Activated T-cell treated with anti-CD3 and anti-CD28 coated beads, Interleukin-2, amount 50 U/mL, for 4 hours (primary cell): ENCODE measurements around the gene PDE4D. TPM values are rescaled to one million over a fixed set of nuclear protein-coding genes. Genes with fewer than 3 reads are reported as not detected.

Experiments
- ATAC-seq, 2 donors: fragments of 200-7000 bp; cut with Tn5 transposase; one replicate each; pipeline ENCODE4 v1.10.0; 2021
- DNase-seq: peaks from one replicate; pipeline ENCODE4 v3.0.0-alpha.2; 2020
- H3K27me3 Mint-ChIP-seq: one replicate; pipeline ENCODE4 v1.8.0; 2021; ENCODE audit warnings: low read depth, mixed read lengths
- H3K36me3 Mint-ChIP-seq: one replicate; pipeline ENCODE4 v1.8.0; 2022; ENCODE audit warnings: mixed read lengths; ENCODE audit not compliant: insufficient read depth
- H3K4me1 Mint-ChIP-seq: one replicate; pipeline ENCODE4 v1.8.0; 2021; ENCODE audit warnings: low read depth, mixed read lengths
- H3K4me3 Mint-ChIP-seq: one replicate; pipeline ENCODE4 v1.8.0; 2021; ENCODE audit warnings: mild to moderate bottlenecking, moderate library complexity, mixed read lengths
- H3K9me3 Mint-ChIP-seq: one replicate; pipeline ENCODE4 v1.8.0; 2021; ENCODE audit warnings: mixed read lengths
- total RNA-seq, 3 donors: library from RNA; stranded (reverse); gene quantifications; one replicate each; pipeline ENCODE4 v1.2.1, GENCODE V29; 2021

The PDE4D gene
- total RNA-seq, 3 donors from 2014 or later: 13.9 to 17.1 (median 16.7) TPM

GRCh38 chr5:59655693-59656309 lies 237.7 kb downstream of the PDE4D start:
- no peak for DNase-seq
- Mint-ChIP-seq H3K9me3 (no peaks in the 10 kb centered on the region), H3K36me3 (no peaks in the 10 kb centered on the region), H3K4me3 (no peak overlapping the region), H3K4me1 (no peaks in the 10 kb centered on the region), H3K27me3 (no peaks in the 10 kb centered on the region)
- no peak for ATAC-seq

GRCh38 chr5:59654691-59655090 lies 238.8 kb downstream of the PDE4D start:
- no peaks in the 10 kb centered on the region for H3K27me3 Mint-ChIP-seq
- H3K4me1 Mint-ChIP-seq: no peaks in the 10 kb centered on the region
- H3K9me3 Mint-ChIP-seq: no peaks in the 10 kb centered on the region
- no peak overlapping the region for H3K4me3 Mint-ChIP-seq
- no peak for DNase-seq
- H3K36me3 Mint-ChIP-seq: no peaks in the 10 kb centered on the region
- no peak for ATAC-seq

- Mint-ChIP-seq H3K27me3 (no peaks in the 10 kb centered on the region), H3K36me3 (no peaks in the 10 kb centered on the region)
- ATAC-seq: no peak
Observed at GRCh38 chr5:59652449-59652848, 241.1 kb downstream of the PDE4D start.

DNA sequence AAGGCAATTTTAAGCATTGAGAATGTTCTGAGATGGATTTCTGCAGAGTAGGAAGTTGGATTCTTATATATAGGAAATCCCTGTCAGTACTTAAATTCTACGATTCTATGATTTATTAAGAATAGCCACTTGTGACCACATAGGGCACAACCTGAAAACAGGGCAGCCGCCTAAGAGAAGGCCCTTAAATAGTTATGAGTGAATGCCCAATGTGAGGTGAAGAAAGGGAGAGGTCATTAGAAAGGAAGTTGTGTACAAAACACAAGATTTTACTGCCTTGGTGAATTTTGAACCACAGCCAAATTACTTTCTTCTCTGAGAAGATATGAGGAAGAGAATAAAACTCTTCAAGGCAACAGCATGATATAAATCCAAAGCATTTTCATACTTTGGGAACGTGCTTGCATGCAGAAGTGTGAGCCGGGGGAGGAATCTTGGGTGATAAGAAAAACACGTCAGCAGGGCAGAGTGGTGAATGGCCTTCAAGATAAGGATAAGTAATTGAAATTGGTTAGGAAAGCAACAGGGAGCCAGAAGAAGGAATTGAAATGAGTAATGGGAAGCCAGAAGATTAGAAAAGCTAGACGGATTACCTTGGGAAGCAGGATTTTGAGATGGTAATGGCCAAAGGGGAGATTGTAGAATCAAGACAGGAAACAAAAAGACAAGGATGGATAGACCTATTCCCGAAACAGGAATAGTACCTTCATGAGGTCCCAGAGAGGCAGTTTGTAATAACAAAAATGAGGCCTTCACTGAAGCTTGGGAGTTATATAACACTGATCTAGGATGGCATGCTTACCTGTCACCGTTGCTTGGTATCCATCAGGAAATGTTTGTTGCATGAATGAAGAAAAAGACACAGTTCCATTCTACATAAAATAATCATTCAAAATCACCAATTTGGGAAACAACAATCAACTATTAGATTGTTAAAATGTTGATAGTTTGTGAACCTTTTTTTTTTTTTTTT lies 244.3 kb downstream of the PDE4D start:
- Mint-ChIP-seq H3K4me3 (no peak overlapping the region), H3K9me3 (peaks cover 5% of the 10 kb centered on the region)

More at GRCh38 chr5:59652449-59652848, 241.1 kb downstream of the PDE4D start:
- no peaks in the 10 kb centered on the region for H3K4me1 Mint-ChIP-seq
- H3K9me3 Mint-ChIP-seq: peaks cover 5% of the 10 kb centered on the region
- no peak for DNase-seq
- no peak overlapping the region for H3K4me3 Mint-ChIP-seq

DNA sequence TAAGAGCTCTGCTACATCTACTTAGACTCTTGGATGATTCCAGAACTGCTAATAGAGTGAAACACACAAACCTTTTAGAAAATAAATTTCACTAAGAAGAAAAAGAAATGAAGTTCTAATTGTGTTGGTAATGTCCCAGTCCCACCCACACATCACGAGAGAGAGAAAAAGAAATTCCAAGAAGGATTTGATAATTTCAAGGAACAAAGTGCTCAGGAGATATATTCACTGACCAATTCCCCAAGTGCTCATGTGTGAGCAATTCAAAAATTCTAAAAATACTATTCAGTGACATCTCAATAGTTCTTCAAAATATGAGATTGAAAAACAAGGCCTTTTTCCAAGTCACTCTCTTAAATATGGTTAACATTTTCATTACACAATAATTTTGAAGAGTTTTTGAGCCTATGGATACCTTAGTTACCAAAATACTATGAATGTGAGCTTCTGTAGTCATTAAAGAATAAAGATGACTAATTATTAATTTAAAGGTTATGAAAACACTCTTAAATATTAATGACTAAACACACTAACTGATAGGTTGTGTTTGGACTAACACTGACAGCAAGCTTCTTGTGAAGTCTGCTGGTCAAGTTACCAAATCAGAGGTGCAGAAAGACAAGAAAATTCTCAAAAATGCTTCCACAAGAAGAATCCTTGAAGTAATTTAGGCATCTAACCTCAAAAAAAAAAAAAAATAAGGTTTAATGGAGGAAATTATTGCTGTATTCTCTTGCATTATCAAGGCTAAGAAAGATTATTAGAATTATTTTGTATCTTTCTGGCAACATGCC lies 245.3 kb downstream of the PDE4D start:
- DNase-seq: no peak
- H3K4me3 Mint-ChIP-seq: no peak overlapping the region
- peaks cover 5% of the 10 kb centered on the region for H3K9me3 Mint-ChIP-seq

More for the DNA sequence above, 244.3 kb downstream of the PDE4D start:
- H3K4me1 Mint-ChIP-seq: no peaks in the 10 kb centered on the region
- H3K27me3 Mint-ChIP-seq: no peaks in the 10 kb centered on the region
- no peak for DNase-seq
- no peaks in the 10 kb centered on the region for H3K36me3 Mint-ChIP-seq
- no peak for ATAC-seq

GRCh38 chr5:59645380-59645779 lies 248.1 kb downstream of the PDE4D start:
- DNase-seq (no peak), ATAC-seq (no peak)
- Mint-ChIP-seq H3K4me1 (no peaks in the 10 kb centered on the region), H3K4me3 (no peak overlapping the region), H3K36me3 (no peaks in the 10 kb centered on the region), H3K9me3 (peaks cover 5% of the 10 kb centered on the region), H3K27me3 (no peaks in the 10 kb centered on the region)

More for the DNA sequence above, 245.3 kb downstream of the PDE4D start:
- Mint-ChIP-seq H3K36me3 (no peaks in the 10 kb centered on the region), H3K4me1 (no peaks in the 10 kb centered on the region), H3K27me3 (no peaks in the 10 kb centered on the region)
- no peak for ATAC-seq

DNA sequence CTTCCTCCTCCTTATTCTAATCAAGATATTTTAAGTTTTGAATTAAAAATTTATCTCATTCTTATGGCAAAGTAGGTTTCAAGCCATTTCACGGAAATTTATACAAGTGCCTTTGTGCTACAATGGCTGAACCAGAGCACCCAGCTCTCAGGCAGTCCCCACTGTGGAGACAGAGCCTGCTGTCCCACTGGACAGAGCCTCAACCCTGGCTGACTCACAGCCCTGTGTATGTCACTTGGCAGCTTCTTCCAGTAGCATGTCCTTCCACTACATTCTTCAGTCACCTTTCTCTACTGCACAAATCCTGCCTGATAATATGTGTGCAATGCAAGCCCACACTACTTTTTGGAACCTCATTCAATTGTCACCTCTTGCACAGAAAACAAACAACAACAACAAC lies 253.1 kb downstream of the PDE4D start:
- H3K27me3 Mint-ChIP-seq: no peaks in the 10 kb centered on the region
- H3K36me3 Mint-ChIP-seq: no peaks in the 10 kb centered on the region
- no peak overlapping the region for H3K4me3 Mint-ChIP-seq
- no peaks in the 10 kb centered on the region for H3K4me1 Mint-ChIP-seq
- DNase-seq: no peak
- ATAC-seq: no peak
- peaks cover under 1% of the 10 kb centered on the region for H3K9me3 Mint-ChIP-seq

DNA sequence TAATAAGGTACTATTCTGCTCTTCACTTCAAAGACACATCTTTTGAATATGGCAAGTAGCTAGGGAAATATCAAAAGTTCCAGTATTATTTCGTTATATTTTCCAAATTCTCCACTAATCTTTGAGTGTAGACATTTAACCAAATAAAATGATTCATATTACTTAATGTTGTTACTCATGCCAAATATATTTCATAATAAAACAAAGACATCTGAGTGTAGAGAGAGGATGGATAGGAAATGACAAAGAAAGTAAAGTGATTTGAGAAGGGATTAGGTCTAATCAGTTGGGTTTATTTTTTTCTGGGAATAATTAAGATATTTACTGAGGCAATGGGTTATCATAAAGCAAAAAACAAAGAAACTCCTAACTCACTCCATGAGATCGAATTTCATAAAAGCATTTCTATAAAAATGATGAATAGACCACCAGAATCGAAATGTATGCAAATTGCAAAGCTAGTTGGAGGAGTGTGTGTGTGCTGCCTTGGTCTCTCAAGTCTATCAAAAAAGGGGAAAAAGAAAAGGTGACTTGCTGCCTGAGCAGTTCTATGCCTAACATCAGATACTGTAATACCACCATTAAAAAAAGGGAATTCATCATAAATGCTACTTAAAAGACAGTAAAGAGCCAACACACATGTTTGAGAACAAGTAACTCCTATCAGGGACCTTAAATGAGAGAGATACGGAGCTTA lies 255.5 kb downstream of the PDE4D start:
- Mint-ChIP-seq H3K9me3 (peaks cover 3% of the 10 kb centered on the region), H3K4me1 (no peaks in the 10 kb centered on the region), H3K4me3 (no peak overlapping the region), H3K27me3 (no peaks in the 10 kb centered on the region), H3K36me3 (no peaks in the 10 kb centered on the region)
- ATAC-seq (no peak), DNase-seq (no peak)

GRCh38 chr5:59629561-59629960 lies 264.0 kb downstream of the PDE4D start:
- Mint-ChIP-seq H3K9me3 (peaks cover 4% of the 10 kb centered on the region), H3K36me3 (no peaks in the 10 kb centered on the region), H3K4me3 (no peak overlapping the region), H3K27me3 (no peaks in the 10 kb centered on the region), H3K4me1 (no peaks in the 10 kb centered on the region)
- DNase-seq (no peak), ATAC-seq (no peak)

- no peaks in the 10 kb centered on the region for H3K27me3 Mint-ChIP-seq
- H3K36me3 Mint-ChIP-seq: no peaks in the 10 kb centered on the region
- H3K4me3 Mint-ChIP-seq: no peak overlapping the region
- H3K9me3 Mint-ChIP-seq: peaks cover 4% of the 10 kb centered on the region
- ATAC-seq: no peak
- no peaks in the 10 kb centered on the region for H3K4me1 Mint-ChIP-seq
- DNase-seq: no peak
Observed at GRCh38 chr5:59628062-59628828, 265.3 kb downstream of the PDE4D start.

DNA sequence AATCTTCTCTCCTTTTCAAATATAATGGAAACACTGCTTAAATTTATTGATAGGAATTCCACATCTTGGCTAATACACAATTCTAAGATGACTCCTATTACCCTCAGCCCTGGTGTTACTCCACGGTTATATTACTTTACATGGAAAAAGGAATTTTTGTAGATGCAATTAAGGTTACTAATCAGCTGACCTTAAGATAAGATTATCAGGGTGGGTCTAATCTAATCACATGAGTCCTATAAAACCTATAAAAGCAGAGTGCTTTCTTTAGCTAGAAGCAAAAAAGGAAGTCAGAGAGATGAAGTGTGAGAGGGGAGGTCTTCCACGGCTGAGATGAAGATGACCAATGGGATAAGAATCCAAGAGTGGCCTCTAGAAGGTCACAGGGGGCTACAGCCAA lies 268.6 kb downstream of the PDE4D start:
- Mint-ChIP-seq H3K4me3 (no peak overlapping the region), H3K9me3 (peaks cover 4% of the 10 kb centered on the region), H3K36me3 (no peaks in the 10 kb centered on the region), H3K4me1 (no peaks in the 10 kb centered on the region), H3K27me3 (no peaks in the 10 kb centered on the region)
- DNase-seq (no peak), ATAC-seq (no peak)

- ATAC-seq (no peak), DNase-seq (no peak)
- H3K4me3 Mint-ChIP-seq: no peak overlapping the region
- no peaks in the 10 kb centered on the region for H3K27me3 Mint-ChIP-seq
- no peaks in the 10 kb centered on the region for H3K36me3 Mint-ChIP-seq
- no peaks in the 10 kb centered on the region for H3K4me1 Mint-ChIP-seq
- no peaks in the 10 kb centered on the region for H3K9me3 Mint-ChIP-seq
Observed at GRCh38 chr5:59622848-59623247, 270.7 kb downstream of the PDE4D start.

- no peaks in the 10 kb centered on the region for H3K36me3 Mint-ChIP-seq
- no peaks in the 10 kb centered on the region for H3K9me3 Mint-ChIP-seq
- no peaks in the 10 kb centered on the region for H3K4me1 Mint-ChIP-seq
- ATAC-seq: no peak
- DNase-seq: no peak
- H3K4me3 Mint-ChIP-seq: no peak overlapping the region
- H3K27me3 Mint-ChIP-seq: no peaks in the 10 kb centered on the region
Observed at GRCh38 chr5:59621477-59621876, 272.0 kb downstream of the PDE4D start.
